ENCODE measurements around the gene HTR1E.

DNA sequence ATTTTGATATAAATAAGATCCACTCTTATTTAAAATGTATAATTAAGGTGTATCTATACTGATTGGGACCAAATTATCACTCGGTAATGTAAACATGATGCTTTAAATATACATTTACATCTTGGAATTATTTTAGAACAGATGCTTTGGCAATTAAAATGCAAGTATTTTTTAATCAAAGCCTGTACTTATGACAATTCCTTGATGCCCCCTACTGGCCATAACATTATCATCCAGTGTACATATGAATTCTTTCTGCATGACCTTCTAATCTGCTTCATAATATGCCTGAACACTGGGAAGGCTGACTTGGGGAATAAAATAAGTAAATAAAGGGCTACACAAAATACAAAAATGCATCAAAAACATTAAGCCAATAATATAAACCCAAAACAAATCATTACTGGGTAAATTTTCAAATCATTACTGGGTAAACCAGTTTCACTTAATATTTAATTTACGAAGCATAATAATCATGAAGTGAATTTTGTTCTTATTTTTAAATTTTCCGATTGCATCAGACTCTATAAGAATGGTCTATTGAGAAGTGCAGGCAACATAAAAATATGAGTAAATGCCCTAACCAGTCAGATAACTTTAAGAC lies 92.5 kb downstream of the HTR1E start:
- peak in 4 of 6 experiments; percentile 22 to 47 (median 34) for TF ChIP-seq CTCF (IDR thresholded peaks at IDR 0.05)
- TF ChIP-seq POLR2A (IDR thresholded peaks at IDR 0.05) = no peak

Measured in Peyer's patch (tissue), 4 donors.